OCI-LY1 (cell line): ENCODE data around the gene HEXIM2.

ENCODE experiments used
- CTCF ChIP-seq: fragments of 200-600 bp; sonication (generic), shearing (Covaris generic); IDR thresholded peaks from 2 replicates; pipeline ENCODE4 v1.5.1; 2017; ENCODE audit warnings: mild to moderate bottlenecking, antibody characterized with exemption, low read length, moderate library complexity, mixed read lengths
- EZH2 ChIP-seq: fragments of 200-600 bp; sonication (generic), shearing (Covaris generic); IDR thresholded peaks from 2 replicates; pipeline ENCODE4 v1.8.0; 2017; ENCODE audit warnings: borderline replicate concordance, mixed run types, mild to moderate bottlenecking, antibody characterized with exemption, low read length, moderate library complexity, mixed read lengths

GRCh38 chr17:45130681-45131615, 30.7 kb upstream of the HEXIM2 start:
- TF ChIP-seq EZH2, result no peak
- TF ChIP-seq CTCF, result no peak
